Smooth muscle cell (in vitro differentiated cells): ENCODE results near the gene ZNF774. TPM values are rescaled to one million over a fixed set of nuclear protein-coding genes. Genes with fewer than 3 reads are reported as not detected.

Experiments used
- DNase-seq: peaks from one replicate; lab custom pipeline; 2025; ENCODE audit not compliant: unreplicated experiment; lab: John Stamatoyannopoulos, UW
- H2AFZ ChIP-seq: fragments of 200-600 bp; sonication (generic); 2 replicates; pipeline ENCODE4 v1.6.0; 2016; ENCODE audit warnings: antibody characterized with exemption, low read depth, mild to moderate bottlenecking
- H3F3A ChIP-seq: fragments of 200-600 bp; sonication (generic); 2 replicates; pipeline ENCODE4 v1.6.0; 2017; ENCODE audit warnings: antibody characterized with exemption, low read depth
- H3K27ac ChIP-seq: fragments of 200-600 bp; sonication (generic); 2 replicates; pipeline ENCODE4 v1.5.1; 2016; ENCODE audit warnings: low read depth, mild to moderate bottlenecking
- H3K27me3 ChIP-seq: fragments of 200-600 bp; sonication (generic); 2 replicates; pipeline ENCODE4 v1.6.1; 2016; ENCODE audit warnings: low read depth, mild to moderate bottlenecking
- H3K36me3 ChIP-seq: fragments of 200-600 bp; sonication (generic); 2 replicates; pipeline ENCODE4 v1.5.1; 2016; ENCODE audit warnings: low read depth
- H3K4me1 ChIP-seq: fragments of 200-600 bp; sonication (generic); 2 replicates; pipeline ENCODE4 v1.5.1; 2016; ENCODE audit warnings: low read depth
- H3K4me2 ChIP-seq: fragments of 200-600 bp; sonication (generic); 2 replicates; pipeline ENCODE4 v1.6.0; 2016; ENCODE audit warnings: mild to moderate bottlenecking
- H3K4me3 ChIP-seq: fragments of 200-600 bp; sonication (generic); 2 replicates; pipeline ENCODE4 v1.5.1; 2016; ENCODE audit warnings: mild to moderate bottlenecking
- H3K79me2 ChIP-seq: fragments of 200-600 bp; sonication (generic); 2 replicates; pipeline ENCODE4 v1.6.0; 2016; ENCODE audit warnings: low read depth, mild to moderate bottlenecking
- H3K9ac ChIP-seq: fragments of 200-600 bp; sonication (generic); 2 replicates; pipeline ENCODE4 v1.6.0; 2016; ENCODE audit warnings: low read depth
- H3K9me3 ChIP-seq: fragments of 200-600 bp; sonication (generic); replicated peaks from 2 replicates; pipeline ENCODE4 v1.5.1; 2016; ENCODE audit warnings: low read depth
- H4K20me1 ChIP-seq: fragments of 200-600 bp; sonication (generic); 2 replicates; pipeline ENCODE4 v1.6.0; 2016; ENCODE audit warnings: low read depth
- CTCF ChIP-seq: fragments of 200-600 bp; sonication (generic); IDR thresholded peaks from 2 replicates; pipeline ENCODE4 v1.5.1; 2017; ENCODE audit warnings: borderline replicate concordance, mild to moderate bottlenecking, antibody characterized with exemption; ENCODE audit not compliant: insufficient read depth, poor library complexity, severe bottlenecking
- WGBS: methylation state at CpG from one replicate; pipeline ENCODE4 v1.1.7; 2016; ENCODE audit warnings: low lambda C conversion rate; 5-methylcytosine and 5-hydroxymethylcytosine counted together
- polyA plus RNA-seq: library from polyadenylated mRNA; unstranded; fragments of >200 nt; fragmentation: Nextera tagmentation; extraction: Ambion mirVana; gene quantifications from 2 replicates; pipeline ENCODE4 v1.2.1, GENCODE V29; 2016
- total RNA-seq: library from RNA; depleted of rRNA; stranded (reverse); fragments of >200 nt; gene quantifications from 2 replicates; pipeline ENCODE4 v1.2.3, GENCODE V29; 2014

ZNF774 gene
- total and polyA plus RNA-seq, 2 experiments from 2014 or later = 0.08 to 2.3 TPM

- H3K9ac ChIP-seq = no peak overlapping the region
- no peak overlapping the region for H3K4me2 ChIP-seq
- H3K27ac ChIP-seq = no peak overlapping the region
- no peaks in the 10 kb centered on the region for H3F3A ChIP-seq
- no peaks in the 10 kb centered on the region for H3K27me3 ChIP-seq
- no peak for TF ChIP-seq CTCF
- H2AFZ ChIP-seq = no peak overlapping the region
- no peaks in the 10 kb centered on the region for H4K20me1 ChIP-seq
- no peak overlapping the region for H3K4me3 ChIP-seq
- H3K9me3 ChIP-seq = no peaks in the 10 kb centered on the region
- H3K36me3 ChIP-seq = no peaks in the 10 kb centered on the region
- H3K79me2 ChIP-seq = no peaks in the 10 kb centered on the region
- DNase-seq = no peak
- peaks cover 3% of the 10 kb centered on the region for H3K4me1 ChIP-seq
- 69% methylated on average over 4 of the region's 4 CpGs for WGBS
These were observed 33.5 kb upstream of the ZNF774 start for GRCh38 chr15:90318591-90318990.

- Histone ChIP-seq H3K79me2 (no peaks in the 10 kb centered on the region), H3K4me3 (peak overlapping the region; percentile 36), H3K4me1 (peaks cover 3% of the 10 kb centered on the region), H4K20me1 (no peaks in the 10 kb centered on the region), H2AFZ (peak overlapping the region; percentile 69), H3K27me3 (no peaks in the 10 kb centered on the region), H3F3A (no peaks in the 10 kb centered on the region), H3K27ac (no peak overlapping the region), H3K4me2 (peak overlapping the region; percentile 80), H3K36me3 (no peaks in the 10 kb centered on the region), H3K9ac (peak overlapping the region; percentile 3), H3K9me3 (no peaks in the 10 kb centered on the region)
- WGBS = 6% methylated on average over 17 of the region's 17 CpGs
- TF ChIP-seq CTCF = peak; percentile 95
- peak; percentile 34 for DNase-seq
These were observed 31.8 kb upstream of the ZNF774 start for GRCh38 chr15:90320062-90320884.

- no peak for DNase-seq
- no peaks in the 10 kb centered on the region for H3K9me3 ChIP-seq
- peak overlapping the region; percentile 69 for H2AFZ ChIP-seq
- H3K79me2 ChIP-seq = no peaks in the 10 kb centered on the region
- no peak overlapping the region for H3K4me3 ChIP-seq
- WGBS = 59% methylated on average over 1 of the region's 1 CpG
- no peak overlapping the region for H3K4me2 ChIP-seq
- H3K36me3 ChIP-seq = no peaks in the 10 kb centered on the region
- H3K27me3 ChIP-seq = no peaks in the 10 kb centered on the region
- H3F3A ChIP-seq = no peaks in the 10 kb centered on the region
- H3K4me1 ChIP-seq = peaks cover 3% of the 10 kb centered on the region
- no peaks in the 10 kb centered on the region for H4K20me1 ChIP-seq
- H3K9ac ChIP-seq = no peak overlapping the region
- TF ChIP-seq CTCF = no peak
- no peak overlapping the region for H3K27ac ChIP-seq
These were observed 31.2 kb upstream of the ZNF774 start for GRCh38 chr15:90320885-90321278.

GRCh38 chr15:90322538-90322937 is 29.5 kb upstream of the ZNF774 start:
- Histone ChIP-seq H2AFZ (no peak overlapping the region), H3K27me3 (no peaks in the 10 kb centered on the region), H3K27ac (no peak overlapping the region), H3K79me2 (no peaks in the 10 kb centered on the region), H3K4me2 (no peak overlapping the region), H3K4me3 (no peak overlapping the region), H3K4me1 (peaks cover 3% of the 10 kb centered on the region), H3F3A (no peaks in the 10 kb centered on the region), H3K9me3 (no peaks in the 10 kb centered on the region), H3K36me3 (no peaks in the 10 kb centered on the region), H3K9ac (no peak overlapping the region), H4K20me1 (no peaks in the 10 kb centered on the region)
- DNase-seq = no peak
- WGBS = 75% methylated on average over 4 of the region's 4 CpGs
- TF ChIP-seq CTCF = no peak
